Measurements from ENCODE around the gene TMEM132D. TPM values are rescaled to one million over a fixed set of nuclear protein-coding genes. Genes with fewer than 3 reads are reported as not detected.

The TMEM132D gene
- total and polyA plus RNA-seq, 4 donors: 0.01 to 0.14 (median 0.08) TPM

- Histone ChIP-seq H3K9ac (ENCODE audit: low read depth in 1 of 2, low read length in 2 of 2) (no peak overlapping the region), H3K9me3 (ENCODE audit: control insufficient read depth in 4 of 4, low read length in 3 of 4) (peaks cover 0 to 4% (median 0%) of the 10 kb centered on the region in 4 donors), H3K4me3 (ENCODE audit: low read depth in 1 of 3, low read length in 3 of 3) (no peak overlapping the region), H3K36me3 (ENCODE audit: control insufficient read depth in 4 of 4, insufficient read depth in 3 of 4, low read depth in 1 of 4, low read length in 3 of 4) (no peaks in the 10 kb centered on the region), H3K27me3 (ENCODE audit: control insufficient read depth in 4 of 4, insufficient read depth in 4 of 4, low read length in 3 of 4) (peaks cover 0 to 3% (median 0%) of the 10 kb centered on the region in 4 donors), H3K4me1 (ENCODE audit: control insufficient read depth in 4 of 4, insufficient read depth in 4 of 4, low read length in 3 of 4) (no peaks in the 10 kb centered on the region), H3K27ac (ENCODE audit: low read depth in 1 of 2, low read length in 2 of 2) (no peak overlapping the region)
- no peak for DNase-seq (ENCODE audit: low spot score)
- no peak for TF ChIP-seq ZBTB33 (IDR thresholded peaks at IDR 0.05)
- TF ChIP-seq ATF3 (IDR thresholded peaks at IDR 0.05): no peak
- TF ChIP-seq YY1 (IDR thresholded peaks at IDR 0.05): no peak
- no peak for TF ChIP-seq TAF1 (conservative IDR thresholded peaks at IDR 0.05)
- TF ChIP-seq CTCF (IDR thresholded peaks at IDR 0.05; ENCODE audit: low read depth, low read length, missing input control): no peak
- no peak for TF ChIP-seq NR2F2 (IDR thresholded peaks at IDR 0.05)
- no peak for TF ChIP-seq REST (IDR thresholded peaks at IDR 0.05)
- WGBS: 93% methylated on average over 4 of the region's 4 CpGs
Measured at GRCh38 chr12:129622566-129622965, 281.3 kb downstream of the TMEM132D start.

- WGBS: 49% methylated on average over 5 of the region's 5 CpGs
- DNase-seq (ENCODE audit: low spot score): no peak
- H3K4me1 ChIP-seq (ENCODE audit: control insufficient read depth in 4 of 4, insufficient read depth in 4 of 4, low read length in 3 of 4): no peaks in the 10 kb centered on the region
- H3K27ac ChIP-seq (ENCODE audit: low read depth in 1 of 2, low read length in 2 of 2): no peak overlapping the region
- peaks cover 0 to 4% (median 2%) of the 10 kb centered on the region in 4 donors for H3K9me3 ChIP-seq (ENCODE audit: control insufficient read depth in 4 of 4, low read length in 3 of 4)
- no peaks in the 10 kb centered on the region for H3K27me3 ChIP-seq (ENCODE audit: control insufficient read depth in 4 of 4, insufficient read depth in 4 of 4, low read length in 3 of 4)
- no peak overlapping the region for H3K9ac ChIP-seq (ENCODE audit: low read depth in 1 of 2, low read length in 2 of 2)
- no peaks in the 10 kb centered on the region for H3K36me3 ChIP-seq (ENCODE audit: control insufficient read depth in 4 of 4, insufficient read depth in 3 of 4, low read depth in 1 of 4, low read length in 3 of 4)
- H3K4me3 ChIP-seq (ENCODE audit: low read depth in 1 of 3, low read length in 3 of 3): no peak overlapping the region
- TF ChIP-seq JUND (IDR thresholded peaks at IDR 0.05) (no peak), FOXA2 (IDR thresholded peaks at IDR 0.05) (no peak), GABPA (IDR thresholded peaks at IDR 0.05 in 1 of 2, conservative IDR thresholded peaks at IDR 0.05 in 1 of 2) (no peak), EGR1 (IDR thresholded peaks at IDR 0.05; ENCODE audit: low read depth in 2 of 2) (no peak), YY1 (IDR thresholded peaks at IDR 0.05) (no peak), CTCF (IDR thresholded peaks at IDR 0.05; ENCODE audit: low read depth, low read length, missing input control) (no peak), TAF1 (conservative IDR thresholded peaks at IDR 0.05) (no peak), RAD21 (IDR thresholded peaks at IDR 0.05) (no peak), ZBTB33 (IDR thresholded peaks at IDR 0.05) (no peak), HNF4G (IDR thresholded peaks at IDR 0.05) (no peak), NR2F2 (IDR thresholded peaks at IDR 0.05) (no peak), REST (IDR thresholded peaks at IDR 0.05) (no peak), FOXA1 (IDR thresholded peaks at IDR 0.05) (no peak), ATF3 (IDR thresholded peaks at IDR 0.05) (no peak)
Measured at GRCh38 chr12:129619271-129619670, 284.6 kb downstream of the TMEM132D start.

All from liver (tissue), 9 donors.